GM12891 (cell line): ENCODE data around the gene RAB8A.
"Not testable (repeated sequence)": the region's sequence is repeated elsewhere in the genome, so short reads cannot be mapped to it uniquely, and the experiment has no call there.

Source experiments
- DNase-seq: peaks from one replicate; pipeline ENCODE4 v3.0.0; 2011; ENCODE audit warnings: low spot score; ENCODE audit not compliant: insufficient read length
- FAIRE-seq: peaks from 2 replicates; lab custom pipeline; 2011; peaks lifted over from hg19 to GRCh38; lab: Jason Lieb, UNC
- PAX5 ChIP-seq: IDR thresholded peaks from 2 replicates; pipeline ENCODE4 v1.6.1; 2011; ENCODE audit warnings: low read length, moderate library complexity, mild to moderate bottlenecking; ENCODE audit not compliant: insufficient read depth, severe bottlenecking
- POLR2A ChIP-seq: IDR thresholded peaks from 2 replicates; pipeline ENCODE4 v1.6.1; 2011; ENCODE audit warnings: low read depth, low read length, control low read depth
- POLR2AphosphoS5 ChIP-seq: IDR thresholded peaks from 2 replicates; pipeline ENCODE4 v1.6.1; 2011; ENCODE audit warnings: low read depth, low read length, control low read depth
- POU2F2 ChIP-seq: IDR thresholded peaks from 2 replicates; pipeline ENCODE4 v1.6.1; 2011; ENCODE audit warnings: low read depth, mild to moderate bottlenecking, control low read depth, low read length, moderate library complexity
- SPI1 ChIP-seq: IDR thresholded peaks from 2 replicates; pipeline ENCODE4 v1.6.1; 2011; ENCODE audit warnings: low read depth, low read length, control low read depth
- TAF1 ChIP-seq: IDR thresholded peaks from 2 replicates; pipeline ENCODE4 v1.6.1; 2011; ENCODE audit warnings: low read depth, low read length, control low read depth

RAB8A gene

GRCh38 chr19:16091546-16092475, 19.9 kb upstream of the RAB8A start:
- DNase-seq (no peak), FAIRE-seq (no peak)
- no peak for TF ChIP-seq POU2F2
- peak; percentile 57; the same call in 1 of the 2 replicates for TF ChIP-seq POLR2A
- TF ChIP-seq POLR2AphosphoS5: peak; percentile 64

GRCh38 chr19:16094360-16095070, 17.2 kb upstream of the RAB8A start:
- DNase-seq: no peak
- TF ChIP-seq TAF1: no peak
- no peak for TF ChIP-seq SPI1
- TF ChIP-seq POLR2A: no peak
- TF ChIP-seq PAX5: no peak
- no peak; the same call in 1 of the 2 replicates for TF ChIP-seq POLR2AphosphoS5
- TF ChIP-seq POU2F2: no peak
- no peak for FAIRE-seq

DNA sequence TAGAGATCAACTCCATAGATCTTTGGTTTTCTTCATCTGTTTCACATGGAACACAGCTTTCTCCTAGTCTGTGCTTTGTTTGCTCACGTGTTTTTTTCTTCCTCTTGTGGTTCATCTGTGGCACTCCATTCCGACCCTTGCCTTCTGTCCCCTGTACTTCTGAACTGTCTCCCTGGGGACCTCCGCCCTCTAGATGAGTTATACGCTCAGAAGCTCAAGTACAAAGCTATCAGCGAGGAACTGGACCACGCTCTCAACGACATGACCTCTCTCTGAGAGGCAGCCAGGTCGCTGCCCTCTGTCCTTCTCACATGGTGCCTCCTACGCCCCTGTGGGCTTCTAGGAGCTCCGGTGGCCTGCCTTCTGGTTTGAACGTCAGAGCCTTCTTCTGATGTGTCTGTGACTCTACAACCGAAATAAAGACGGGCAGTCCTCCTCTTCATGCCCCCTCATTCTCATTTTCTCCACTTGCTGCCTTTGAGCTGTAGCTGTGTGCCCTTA, 16.6 kb upstream of the RAB8A start:
- no peak for DNase-seq
- TF ChIP-seq POLR2AphosphoS5 (peak; percentile 8; the same call in 1 of the 2 replicates), SPI1 (no peak)
- no peak for FAIRE-seq

GRCh38 chr19:16096280-16096855, 15.3 kb upstream of the RAB8A start:
- TF ChIP-seq TAF1 (no peak), POLR2AphosphoS5 (peak; percentile 82)
- no peak for FAIRE-seq

DNA sequence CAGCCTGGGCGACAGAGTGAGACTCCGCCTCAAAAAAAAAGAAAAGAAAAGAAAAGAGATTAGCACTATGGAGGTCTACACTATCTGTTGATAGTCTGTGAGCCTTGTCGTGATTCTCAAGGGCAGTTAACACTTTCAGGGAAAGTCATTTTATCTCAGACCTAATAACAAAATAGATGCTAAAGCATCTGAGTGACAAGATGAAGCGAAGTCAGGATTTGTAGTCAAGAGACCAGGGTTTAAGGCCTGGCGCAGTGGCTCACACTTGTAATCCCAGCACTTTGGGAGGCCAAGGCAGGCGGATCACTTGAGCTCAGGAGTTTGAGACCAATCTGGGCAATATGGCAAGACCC, 13.3 kb upstream of the RAB8A start:
- TF ChIP-seq POLR2A (no peak), POU2F2 (no peak)
- FAIRE-seq: no peak
- DNase-seq: no peak

More at GRCh38 chr19:16096280-16096855, 15.3 kb upstream of the RAB8A start:
- DNase-seq: no peak

- TF ChIP-seq POU2F2 (no peak), SPI1 (no peak), TAF1 (no peak), POLR2AphosphoS5 (peak; percentile 75), PAX5 (no peak), POLR2A (peak; percentile 73; the same call in 1 of the 2 replicates)
- FAIRE-seq (no peak), DNase-seq (no peak)
Observed at GRCh38 chr19:16098821-16099220, 12.9 kb upstream of the RAB8A start.

GRCh38 chr19:16099314-16099965, 12.2 kb upstream of the RAB8A start:
- DNase-seq, FAIRE-seq: not testable (repeated sequence)

- TF ChIP-seq POU2F2 (peak; percentile 53), POLR2AphosphoS5 (peak; percentile 73), PAX5 (no peak), POLR2A (0 out of 2 replicates have a peak, but pooled peaks have one; percentile 39)
- no peak for DNase-seq
- FAIRE-seq: no peak
Observed at GRCh38 chr19:16100524-16100923, 11.2 kb upstream of the RAB8A start.

DNA sequence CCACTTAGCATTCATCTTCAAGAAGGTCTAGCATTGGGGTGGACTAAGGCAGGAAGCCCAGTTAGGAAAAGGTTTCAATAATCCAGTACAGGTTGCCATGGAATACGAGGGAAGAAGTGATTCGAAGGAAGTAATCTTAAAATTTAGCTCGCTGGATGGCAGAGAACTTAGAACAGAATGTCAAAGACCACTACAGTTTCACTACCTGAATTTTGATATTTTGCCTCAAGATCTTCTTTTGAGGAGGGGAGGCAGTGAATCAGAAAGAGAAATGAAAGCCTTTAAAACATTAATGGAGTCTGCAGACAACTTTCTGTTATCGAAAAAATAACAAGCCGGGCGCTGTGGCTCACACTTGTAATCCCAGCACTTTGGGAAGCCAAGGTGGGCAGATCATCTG, 7.0 kb upstream of the RAB8A start:
- FAIRE-seq (no peak), DNase-seq (no peak)
- TF ChIP-seq POLR2A: no peak
- peak; percentile 92 for TF ChIP-seq SPI1

DNA sequence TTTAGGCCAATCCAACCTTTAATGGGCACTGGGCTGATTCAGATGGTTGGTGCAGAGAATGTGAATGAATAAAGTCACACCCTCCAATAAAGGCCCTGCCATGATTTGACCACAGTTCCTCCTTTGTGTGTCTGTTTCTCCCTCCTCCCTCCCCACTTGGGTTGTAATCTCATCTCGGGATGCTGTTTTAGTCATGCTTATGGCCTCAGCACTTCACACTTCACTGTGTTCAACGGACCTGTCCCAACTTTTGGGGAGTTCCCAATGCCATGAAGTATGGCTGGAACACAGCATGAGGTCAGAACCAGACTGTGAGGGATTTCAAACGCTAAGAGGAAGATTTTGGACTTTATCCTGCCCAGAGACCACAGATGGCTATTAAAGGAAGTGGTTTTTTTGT, 5.6 kb upstream of the RAB8A start:
- DNase-seq (no peak), FAIRE-seq (peak; percentile 55)
- TF ChIP-seq PAX5: no peak
- peak; percentile 35; the same call in 1 of the 2 replicates for TF ChIP-seq SPI1
